Activated CD4-positive, alpha-beta T cell treated with anti-CD3 and anti-CD28 coated beads, Interleukin-2, amount 50 U/mL, for 4 hours (primary cell): ENCODE data around the gene COX4I2.
"Not testable (repeated sequence)": the region's sequence is repeated elsewhere in the genome, so short reads cannot be mapped to it uniquely, and the experiment has no call there.

ENCODE experiments used
- DNase-seq, 2 experiments: peaks; one replicate each; pipeline ENCODE4 v3.0.0-alpha.2; 2020

COX4I2 gene

DNA sequence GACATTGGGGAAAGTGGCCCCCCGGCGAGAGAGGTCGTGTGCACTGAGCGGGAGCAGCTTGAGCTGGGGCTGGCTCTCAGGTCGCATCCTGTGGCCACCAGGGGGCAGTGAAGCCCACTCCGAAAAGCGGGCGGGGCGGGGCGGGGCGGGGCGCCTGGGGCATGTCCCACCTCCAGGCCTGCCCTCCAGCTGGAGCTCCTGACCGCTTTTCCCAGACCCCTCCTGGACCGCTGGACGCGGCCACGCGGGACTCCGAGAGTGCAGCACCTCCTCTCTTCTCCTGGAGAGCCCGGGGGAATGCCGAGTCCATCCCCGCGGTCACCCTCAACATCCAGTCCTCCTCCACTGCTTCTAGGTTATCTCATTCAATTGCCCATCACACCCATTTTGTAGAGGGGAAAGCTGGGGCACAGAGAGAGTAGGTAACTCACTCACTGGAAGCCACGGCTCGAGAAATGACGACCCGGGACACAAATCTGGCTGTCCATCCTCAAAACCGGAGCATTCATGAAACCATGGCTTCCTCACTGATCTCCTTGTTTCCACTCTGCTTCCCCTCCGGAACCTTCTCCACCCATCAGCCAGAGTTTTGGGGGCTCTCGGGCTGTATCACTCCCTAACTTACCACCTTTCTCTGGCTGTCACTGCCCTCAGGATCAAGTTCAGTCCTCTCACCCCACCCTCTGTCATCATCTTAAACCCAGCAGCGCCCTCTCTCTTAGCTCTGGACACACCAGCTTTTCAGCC is 24.1 kb downstream of the COX4I2 start:
- DNase-seq: peak; percentile 73 to 75

DNA sequence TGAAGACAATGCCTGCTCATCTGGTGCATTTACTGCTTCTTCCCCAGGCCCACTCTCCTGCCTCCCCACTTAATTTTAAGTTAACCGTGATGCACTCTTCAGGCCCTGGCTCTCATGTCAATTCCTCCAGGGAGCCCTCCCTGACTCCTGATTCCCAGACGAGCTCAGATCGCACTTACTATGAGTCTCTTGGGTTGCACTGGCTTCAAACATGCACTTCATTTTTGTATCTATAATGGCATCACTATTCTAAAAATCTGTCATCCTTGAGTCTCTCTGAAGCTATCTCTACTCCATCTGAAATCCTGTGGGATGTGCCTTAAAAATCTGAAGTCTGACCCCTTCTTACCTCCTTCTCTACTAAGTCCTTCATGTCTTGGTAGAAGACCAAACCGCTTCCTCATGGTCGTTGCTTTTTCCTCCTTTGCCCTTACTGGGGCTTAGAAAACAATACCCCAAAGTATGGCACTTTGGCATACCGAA is 24.7 kb downstream of the COX4I2 start:
- no peak for DNase-seq

DNA sequence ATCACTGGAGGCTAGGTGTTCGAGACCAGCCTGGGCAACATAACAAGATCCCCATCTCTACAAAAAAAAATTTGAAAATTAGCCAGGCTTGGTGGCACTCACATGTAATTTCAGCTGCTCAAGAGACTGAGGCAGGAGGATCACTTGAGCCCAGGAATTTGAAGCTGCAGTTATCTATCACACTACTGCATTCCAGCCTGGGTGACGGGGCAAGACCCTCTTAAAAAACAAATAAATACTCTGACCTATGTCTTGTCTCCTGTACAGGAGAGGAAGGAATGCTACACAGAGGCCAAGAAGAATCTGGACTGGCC is 25.8 kb downstream of the COX4I2 start:
- no peak for DNase-seq

DNA sequence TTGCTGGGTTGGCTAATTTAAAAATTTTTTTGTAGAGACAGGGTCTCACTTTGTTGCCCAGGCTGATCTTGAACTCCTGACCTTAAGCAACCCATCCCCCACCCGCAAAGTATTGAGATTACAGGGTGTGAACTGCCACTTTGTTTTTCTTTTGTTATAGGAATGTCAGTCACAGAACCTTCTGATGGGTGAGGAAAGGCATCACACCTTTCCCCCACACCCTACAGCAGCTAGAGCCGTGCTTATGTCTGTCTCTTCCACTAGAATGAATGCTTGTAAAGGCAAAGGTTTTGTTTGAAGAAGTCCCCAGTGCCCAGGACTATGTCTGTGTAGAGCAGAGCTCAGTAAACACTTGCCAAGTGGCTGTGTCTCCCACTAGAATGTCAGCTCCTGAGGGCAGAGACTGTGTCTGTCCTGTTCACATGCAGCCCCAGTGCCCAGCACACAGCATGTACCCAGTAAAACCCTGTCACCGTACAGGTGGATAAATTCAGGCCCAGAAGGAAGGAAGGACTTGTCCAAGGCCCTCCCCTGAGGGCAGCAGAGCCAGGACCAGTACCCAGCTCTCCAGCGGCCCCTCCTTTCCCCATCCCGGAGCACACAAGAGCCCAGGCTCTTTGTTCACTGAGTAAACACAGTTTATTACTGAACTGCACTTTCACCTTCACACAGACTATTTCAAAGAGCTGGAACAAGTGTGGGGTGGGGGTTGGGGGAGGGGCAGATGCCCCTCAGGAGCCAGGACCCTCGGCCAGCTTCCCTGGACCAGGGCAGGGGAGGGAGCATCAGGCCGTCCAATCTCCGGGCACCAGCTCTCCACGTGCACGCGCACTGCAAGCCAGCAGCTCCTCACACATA is 26.4 kb downstream of the COX4I2 start:
- DNase-seq: no peak

DNA sequence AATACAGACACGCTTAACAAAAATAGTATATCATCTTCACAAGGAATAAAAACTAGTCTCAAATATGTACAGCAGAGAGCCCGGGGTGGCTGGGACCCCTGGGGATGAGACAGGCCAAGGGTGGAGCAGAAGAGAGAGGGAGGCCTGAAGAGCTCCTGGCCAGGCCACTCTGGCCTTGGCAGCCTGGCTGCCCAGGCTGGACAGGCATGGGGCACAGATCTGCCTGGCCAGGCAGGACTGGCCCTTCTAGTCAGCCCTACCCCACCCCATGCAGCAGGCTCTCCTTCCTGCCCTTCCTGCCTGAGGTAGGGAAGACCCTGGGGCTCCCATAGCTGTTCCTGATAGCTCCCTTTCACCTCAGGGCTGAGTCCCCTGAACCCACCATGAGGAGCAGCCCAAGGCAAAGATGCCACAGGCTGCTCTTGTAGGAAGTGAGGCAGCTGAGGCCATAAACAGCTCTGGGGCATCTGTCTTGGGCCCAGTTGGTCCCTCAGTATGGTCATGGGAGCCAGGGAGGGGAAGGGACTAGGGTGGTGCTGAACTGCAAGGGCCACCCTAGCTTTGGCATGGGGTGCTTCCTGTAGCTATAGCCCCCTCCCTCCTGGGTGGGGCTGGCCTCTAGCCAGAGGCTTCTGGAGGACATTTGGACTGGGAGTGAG is 27.1 kb downstream of the COX4I2 start:
- DNase-seq: no peak

DNA sequence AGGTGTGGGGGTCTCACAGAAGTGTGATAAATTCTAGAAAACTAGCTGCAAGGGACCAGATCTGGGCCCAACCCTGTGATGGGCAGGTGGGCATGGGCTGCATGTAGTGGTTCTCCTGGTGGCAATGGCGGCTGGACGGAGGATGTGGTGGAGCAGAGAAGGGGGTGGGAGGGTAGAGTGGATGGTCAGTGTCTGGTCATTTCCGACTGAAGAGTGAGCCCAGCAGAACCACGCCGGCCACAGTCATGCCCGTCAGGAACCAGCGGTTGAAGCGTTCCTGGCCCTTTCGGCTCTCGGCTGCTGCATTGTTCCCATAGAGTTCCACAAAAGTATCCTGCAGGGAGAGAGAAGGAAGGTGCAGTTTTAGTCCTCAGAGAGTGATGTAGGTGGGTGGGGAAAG is 28.0 kb downstream of the COX4I2 start:
- no peak for DNase-seq

DNA sequence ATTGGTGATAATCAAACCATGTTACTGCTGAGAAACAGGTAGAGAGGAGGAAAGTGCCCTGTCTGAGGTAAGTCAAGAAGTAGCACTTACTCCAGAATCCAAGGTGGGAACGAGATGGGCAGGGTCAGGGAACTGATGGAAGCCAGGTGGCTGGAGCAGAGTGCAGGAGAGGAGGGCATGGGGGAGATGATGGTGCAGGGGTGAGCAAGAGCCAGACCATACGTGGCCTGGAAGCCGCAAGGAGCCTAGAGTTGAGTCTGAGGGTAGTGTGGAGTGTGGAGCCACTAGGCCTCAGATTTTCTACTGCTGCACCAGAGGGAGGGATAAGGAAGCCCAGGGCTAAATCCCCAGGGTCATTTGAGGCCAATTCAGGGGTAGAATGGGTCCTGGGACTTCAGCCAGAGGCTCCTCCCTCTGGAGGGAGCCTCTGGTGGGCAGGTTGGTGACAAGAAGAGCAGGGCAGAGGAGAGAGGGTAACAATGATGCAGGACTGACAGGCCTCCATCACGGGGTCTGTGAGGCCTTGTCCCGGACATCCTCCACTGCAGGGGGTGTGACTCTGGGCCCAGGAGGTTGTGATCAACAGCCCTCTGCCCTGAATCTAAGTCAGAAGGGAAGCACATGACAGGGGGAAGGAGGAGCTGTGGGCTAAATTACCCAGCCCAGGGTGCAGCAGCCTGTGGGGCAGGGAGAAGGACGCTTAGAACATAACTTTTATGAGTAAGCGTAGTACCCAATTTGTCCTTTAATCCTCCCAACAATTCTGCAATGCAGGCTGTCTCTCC is 28.7 kb downstream of the COX4I2 start:
- no peak for DNase-seq

DNA sequence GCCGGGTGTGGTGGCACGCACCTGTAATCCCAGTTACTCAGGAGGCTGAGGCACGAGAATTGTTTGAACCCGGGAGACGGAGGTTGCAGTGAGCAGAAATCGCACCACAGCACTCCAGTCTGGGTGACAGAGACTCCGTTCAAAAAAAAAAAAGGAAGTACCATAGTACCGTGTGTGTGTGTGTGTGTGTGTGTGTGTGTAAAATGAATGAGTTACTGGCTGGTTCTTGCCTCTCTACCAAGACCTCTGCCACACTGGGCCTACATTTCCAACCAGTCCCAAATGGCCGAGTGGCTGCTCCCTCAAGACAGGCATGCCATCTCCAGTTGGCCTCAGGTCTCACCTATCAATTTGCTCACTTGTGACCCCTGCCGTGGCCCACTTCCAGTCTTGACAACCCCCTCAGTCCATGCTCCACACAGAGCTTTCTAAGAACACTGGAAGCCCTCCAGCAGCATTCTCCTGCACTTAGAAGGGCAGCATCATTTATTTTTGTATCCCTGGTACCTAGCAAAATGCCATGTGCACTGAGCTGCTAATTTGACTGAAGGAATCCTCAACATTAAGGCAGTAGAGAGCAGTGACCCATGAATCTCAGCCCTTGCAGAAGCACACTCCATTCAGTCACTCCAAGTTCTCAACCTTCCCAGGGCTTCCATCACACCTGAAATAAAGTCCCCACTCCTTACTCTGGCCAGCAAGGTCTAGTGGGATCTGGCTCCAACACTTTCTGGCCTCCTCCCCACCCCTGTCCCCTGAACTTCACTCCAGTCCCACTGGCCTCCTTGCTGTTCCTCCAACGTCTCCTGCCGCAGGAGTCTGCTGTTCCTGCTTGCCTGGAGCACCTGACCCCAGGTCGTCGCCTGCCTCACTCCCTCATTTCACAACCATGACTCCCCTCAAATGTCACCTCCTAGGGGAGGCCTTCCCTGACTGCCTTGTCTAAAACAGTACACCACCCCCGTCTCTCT is 29.9 kb downstream of the COX4I2 start:
- no peak for DNase-seq

DNA sequence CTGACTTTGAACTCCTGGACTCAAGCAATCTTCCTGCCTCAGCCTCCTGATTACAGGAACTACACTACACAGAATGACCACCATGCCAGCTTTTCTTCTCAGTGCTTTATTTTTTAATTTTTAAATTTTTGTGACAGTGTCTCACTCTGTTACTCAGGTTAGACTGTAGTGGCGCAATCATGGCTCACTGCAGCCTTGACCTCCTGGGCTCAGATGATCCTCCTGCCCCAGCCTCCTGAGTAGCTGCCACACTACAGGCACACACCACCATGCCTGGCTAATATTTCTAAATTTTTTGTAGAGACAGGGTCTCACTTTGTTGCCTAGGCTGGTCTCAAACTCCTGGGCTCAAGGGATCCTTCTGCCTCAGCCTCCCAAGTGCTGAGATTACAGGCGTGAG is 31.2 kb downstream of the COX4I2 start:
- not testable (repeated sequence) for DNase-seq

DNA sequence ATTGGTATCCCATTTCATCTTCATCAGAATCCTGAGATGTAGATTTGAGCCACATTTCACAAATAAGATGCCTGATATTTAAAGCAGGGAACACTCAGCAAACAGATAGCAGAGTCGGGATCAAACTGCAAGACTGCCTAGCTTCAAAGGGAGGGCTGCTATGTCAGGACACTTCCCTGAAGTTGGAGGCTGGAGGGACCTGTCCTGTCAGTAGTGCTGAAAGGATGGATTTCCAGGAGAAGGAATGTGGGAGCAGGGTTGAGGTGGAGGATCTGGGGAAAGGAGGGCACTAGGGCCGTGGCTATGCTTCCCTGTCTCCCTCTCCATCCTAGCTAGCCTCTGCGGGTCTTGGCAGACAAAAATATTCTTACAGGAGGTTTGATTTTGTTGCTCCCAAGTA is 32.2 kb downstream of the COX4I2 start:
- DNase-seq: no peak

DNA sequence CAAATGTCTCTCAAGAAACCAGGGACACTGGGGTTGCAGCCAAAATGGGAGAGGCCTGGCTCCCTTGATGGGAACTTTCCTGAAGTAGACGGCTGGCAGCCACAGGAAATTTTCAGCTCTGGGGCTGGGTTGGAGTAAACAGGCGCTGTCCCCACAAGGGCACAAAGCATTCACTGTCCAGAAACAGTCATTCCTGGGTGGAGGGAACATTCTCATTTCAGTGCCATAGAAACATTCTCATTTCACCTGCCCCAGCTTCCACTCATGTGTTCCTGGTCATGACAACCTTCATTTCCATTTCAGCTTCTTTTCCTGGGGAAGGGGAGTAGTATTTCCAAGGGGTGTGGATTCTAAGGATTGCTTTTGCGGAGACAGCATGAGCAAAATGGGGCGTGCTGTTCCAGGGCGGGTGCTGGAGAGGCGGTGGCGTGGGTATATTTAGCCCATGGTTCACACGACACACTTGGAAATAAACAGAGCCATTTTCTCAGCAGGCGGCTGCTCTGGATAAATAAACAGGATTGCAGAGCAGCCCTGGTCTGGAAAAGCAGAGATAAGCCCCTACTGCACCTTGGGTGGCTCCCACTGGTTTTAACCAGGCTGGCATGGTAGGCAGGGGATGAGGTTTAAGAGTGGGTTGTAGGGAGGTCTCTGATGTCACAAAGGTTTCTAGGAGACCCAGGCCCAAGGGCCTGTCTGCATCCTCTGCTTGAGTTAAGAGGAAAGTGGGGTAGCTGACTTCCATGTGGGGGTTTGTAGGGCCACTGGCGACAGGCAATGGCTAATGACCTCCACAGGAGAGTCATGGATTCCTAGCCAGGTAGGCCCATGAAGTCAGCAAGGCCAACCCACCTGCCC is 32.9 kb downstream of the COX4I2 start:
- DNase-seq: no peak

DNA sequence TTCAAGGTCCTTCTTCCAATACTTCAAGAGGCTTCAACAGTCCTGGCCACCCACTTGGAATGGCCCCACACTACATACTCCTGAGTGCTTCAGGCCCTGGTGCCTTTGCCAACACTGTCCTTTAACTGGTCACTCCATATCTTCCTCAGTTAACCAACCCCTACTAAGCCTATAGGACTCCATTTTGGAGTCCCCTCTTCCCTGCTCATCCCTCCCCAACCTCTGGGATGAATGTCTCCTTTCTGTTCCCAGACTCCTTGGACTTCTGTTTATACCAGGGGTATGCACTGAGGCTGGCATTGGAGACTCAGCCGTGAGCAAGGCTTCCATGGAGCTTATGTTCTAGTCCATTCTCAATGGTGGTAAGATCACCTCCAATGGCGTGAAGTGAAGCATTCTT is 33.6 kb downstream of the COX4I2 start:
- DNase-seq: no peak

DNA sequence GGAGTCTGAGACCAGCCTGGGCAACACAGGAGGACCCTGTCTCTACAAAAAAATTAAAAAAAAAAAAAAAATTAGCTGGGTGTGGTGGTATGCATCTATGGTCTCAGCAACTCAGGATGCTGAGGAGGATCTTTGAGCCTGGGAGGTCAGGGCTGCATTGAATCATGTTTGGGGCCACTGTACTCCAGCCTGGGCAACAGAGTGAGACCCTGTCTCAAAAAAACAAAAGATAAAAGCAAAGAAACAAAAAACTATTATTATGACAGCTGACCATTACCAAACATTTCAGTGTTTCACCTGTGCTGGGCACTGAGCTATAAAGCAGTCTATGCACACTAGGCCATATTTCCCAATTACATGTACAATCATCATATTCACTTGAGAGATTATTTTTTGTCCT is 35.7 kb downstream of the COX4I2 start:
- DNase-seq: no peak

DNA sequence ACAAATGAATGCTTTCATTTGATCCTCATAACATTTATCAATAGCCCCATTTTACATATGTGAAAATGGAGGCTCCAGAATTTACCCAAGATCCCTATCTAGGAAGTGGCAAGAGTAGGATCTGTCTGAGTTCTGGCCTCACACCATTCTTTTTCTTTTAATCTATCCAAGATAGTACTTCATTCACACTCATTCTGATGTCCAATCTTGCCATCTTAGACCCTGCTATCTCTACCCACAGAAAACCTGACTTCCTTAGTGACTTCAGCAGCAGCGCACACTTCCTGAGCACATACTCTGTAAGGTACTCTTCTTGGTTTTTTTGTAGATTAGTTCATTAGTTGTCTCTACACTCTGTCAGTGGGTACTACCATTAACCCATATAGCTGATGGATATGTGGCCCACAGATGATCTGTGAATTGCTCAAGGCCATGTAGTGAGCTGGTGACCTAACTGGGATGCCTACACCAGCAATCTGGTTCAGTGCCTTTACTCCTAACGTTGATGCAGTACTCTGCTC is 36.3 kb downstream of the COX4I2 start:
- no peak for DNase-seq

DNA sequence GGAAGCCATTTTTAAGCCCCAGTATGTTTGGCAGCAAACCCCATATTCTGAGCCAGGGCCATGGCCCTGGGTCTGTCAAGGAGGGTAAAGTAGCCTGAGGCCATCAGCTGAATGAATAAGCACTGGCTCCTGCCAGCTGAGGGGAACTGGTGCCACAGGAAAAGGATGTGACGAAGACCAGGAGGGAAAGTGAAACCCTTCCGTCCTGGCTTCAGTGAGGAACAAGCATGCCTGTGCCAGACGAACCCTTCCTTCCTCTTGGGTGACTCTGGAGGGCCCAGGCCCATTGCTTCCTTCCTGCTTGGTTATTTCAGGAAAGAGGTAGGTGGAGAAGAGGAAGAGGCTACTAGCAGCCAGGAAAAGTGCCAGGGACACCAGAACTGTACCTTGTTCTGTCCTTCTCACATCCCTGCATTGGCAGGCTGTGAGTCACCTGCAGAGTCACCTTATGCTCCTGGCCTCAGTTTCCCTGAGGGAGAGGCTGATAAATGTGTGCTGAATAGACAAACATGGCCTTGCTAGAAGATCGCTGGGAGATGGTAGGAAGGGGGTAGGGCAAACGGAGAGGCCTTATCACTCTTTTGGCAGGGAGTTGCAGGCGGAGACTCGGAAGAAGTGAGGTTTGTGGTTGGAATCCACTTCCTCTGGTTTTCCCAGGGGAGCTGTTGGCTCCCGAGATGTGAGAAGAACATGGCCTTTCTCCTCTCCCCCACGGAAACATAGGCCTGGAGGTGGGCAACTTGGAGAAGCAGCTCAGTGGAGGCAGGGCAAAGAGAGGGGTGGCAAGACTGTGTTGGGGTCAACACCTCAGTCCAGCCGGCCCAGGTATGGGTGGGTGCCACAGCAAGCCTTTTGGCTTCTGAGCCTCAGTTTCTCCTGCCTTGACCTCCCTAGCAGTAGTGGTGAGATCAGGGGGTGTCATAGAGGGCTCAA is 37.4 kb downstream of the COX4I2 start:
- DNase-seq: peak; percentile 48 to 52

DNA sequence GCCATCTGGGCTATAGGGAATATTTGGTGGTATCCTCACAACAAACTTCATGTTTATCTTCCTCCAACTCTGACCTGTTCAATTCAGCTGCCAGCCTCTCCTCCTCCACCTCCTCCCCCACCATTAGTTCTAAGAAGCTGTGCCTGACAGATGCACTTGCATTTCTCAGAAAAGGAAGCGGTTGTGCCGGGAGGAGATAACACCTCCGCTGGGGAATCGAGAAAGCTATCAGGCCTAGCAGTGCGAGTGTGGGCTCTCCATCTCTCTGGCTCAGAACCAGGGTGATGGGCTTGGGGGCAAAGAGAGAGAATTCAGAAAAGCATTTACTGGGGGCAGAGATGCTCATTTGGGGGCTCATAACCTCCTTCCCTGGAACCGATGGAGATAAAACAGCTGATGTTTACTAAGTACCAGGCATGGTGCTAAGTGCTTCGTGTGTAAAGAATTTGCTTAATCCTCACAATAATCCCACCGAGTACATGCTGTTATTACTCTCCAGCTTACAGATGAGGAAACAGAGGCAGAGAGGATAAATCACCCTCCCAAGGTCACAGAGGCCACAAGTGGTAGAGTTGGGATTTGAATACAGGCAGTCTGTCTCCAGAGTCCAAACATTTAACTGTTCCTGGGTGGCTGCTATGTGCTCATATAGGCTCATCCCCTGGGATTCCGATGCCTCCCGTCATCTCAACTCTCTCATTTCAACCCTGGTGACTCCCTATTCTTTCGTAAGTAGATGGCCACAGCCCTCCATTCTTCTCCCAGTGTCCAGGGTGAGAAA is 38.3 kb downstream of the COX4I2 start:
- peak; percentile 65 to 66 for DNase-seq

DNA sequence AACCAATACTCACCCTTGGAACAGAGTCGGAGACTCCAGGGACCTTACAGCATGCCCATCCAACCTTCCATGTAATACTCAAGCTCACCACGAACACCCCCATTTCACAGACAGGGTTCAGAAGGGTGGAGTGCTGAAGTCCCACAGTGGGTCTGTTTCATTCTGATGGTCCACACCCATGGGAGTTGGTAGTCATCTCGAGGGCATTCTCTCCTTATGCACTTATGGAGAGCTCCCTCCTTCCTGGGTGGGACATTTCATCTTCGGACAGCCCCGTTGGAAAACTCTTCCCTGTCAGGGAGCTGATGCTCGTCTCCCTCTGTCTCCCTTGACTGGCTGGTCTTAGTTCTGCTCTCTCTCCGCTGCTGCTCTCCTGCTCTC is 38.9 kb downstream of the COX4I2 start:
- DNase-seq: no peak

DNA sequence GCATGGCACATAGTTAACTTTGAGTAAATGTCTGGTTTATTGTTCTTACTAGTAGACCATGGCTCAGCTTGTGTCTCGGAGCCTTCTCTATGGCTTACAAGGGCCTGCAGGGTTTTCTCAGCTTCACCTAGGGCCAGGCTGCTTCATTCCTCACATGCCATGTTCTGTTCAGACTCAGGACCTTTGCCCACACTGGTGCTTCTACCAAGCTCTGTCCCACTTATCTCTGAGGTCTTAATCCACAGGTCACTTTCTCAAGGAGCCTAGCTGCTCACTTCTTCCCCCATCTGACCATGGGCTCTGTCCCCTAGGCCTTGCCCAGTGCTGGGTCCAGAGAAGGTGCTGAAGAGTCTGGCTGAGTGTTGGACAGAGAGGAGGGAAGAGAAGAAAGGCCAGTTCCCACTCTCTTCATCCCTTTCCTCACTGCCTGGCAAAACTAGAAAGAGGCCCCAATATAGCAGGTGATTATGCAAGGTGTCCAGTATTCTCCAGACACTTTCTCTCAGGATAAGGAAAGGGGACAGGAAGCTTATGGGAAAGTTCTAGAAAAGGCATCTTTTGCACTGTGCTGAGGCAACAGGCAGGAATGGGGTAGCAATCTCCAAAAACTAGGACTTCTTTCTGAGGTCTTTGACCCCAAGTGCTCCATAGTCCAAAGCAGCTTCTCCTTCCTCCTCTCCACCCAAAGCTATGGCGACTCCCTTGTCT is 40.0 kb downstream of the COX4I2 start:
- no peak for DNase-seq
